ENCODE results near the gene KCTD8.

KCTD8 gene

DNA sequence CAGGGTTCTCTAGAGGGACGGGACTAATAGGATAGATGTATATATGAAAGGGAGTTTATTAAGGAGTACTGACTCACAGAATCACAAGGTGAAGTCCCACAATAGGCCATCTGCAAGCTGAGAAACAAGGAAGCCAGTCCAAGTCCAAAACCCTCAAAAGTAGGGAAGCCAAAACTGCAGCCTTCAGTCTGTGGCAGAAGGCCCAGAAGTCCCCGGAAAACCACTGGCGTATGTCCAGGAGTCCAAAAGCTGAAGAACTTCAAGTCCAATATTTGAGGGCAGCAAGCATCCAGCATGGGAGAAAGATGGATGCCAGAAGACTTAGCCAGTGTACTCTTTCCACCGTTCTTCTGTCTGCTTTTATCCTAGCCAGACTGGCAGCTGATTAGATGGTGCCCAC is 227.2 kb downstream of the KCTD8 start:
- no peak for TF ChIP-seq EZH2phosphoT487 (IDR thresholded peaks at IDR 0.05; ENCODE audit: borderline replicate concordance, low read length)
- TF ChIP-seq, protein P1, sequence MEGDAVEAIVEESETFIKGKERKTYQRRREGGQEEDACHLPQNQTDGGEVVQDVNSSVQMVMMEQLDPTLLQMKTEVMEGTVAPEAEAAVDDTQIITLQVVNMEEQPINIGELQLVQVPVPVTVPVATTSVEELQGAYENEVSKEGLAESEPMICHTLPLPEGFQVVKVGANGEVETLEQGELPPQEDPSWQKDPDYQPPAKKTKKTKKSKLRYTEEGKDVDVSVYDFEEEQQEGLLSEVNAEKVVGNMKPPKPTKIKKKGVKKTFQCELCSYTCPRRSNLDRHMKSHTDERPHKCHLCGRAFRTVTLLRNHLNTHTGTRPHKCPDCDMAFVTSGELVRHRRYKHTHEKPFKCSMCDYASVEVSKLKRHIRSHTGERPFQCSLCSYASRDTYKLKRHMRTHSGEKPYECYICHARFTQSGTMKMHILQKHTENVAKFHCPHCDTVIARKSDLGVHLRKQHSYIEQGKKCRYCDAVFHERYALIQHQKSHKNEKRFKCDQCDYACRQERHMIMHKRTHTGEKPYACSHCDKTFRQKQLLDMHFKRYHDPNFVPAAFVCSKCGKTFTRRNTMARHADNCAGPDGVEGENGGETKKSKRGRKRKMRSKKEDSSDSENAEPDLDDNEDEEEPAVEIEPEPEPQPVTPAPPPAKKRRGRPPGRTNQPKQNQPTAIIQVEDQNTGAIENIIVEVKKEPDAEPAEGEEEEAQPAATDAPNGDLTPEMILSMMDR (IDR thresholded peaks at IDR 0.05; ENCODE audit: low read depth, low read length, poor library complexity, severe bottlenecking) = no peak

DNA sequence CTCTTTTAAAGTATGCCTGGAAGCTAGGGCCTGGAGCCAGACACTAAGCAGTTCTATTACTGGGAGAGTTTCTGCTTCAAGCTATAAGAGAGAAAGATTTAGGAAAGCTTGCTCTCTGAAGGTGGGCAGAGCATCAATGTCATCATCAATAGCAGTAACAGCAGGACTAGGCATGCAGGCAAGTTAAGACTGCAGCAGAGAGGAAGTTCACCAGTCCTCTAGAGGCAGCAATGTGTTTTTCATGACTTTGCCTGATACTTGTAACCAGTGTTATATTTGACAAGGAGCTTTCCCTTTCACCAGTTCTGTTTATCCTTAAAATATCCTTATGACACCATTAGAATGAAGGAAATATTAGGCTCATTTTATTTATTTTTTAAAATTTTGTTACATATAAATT is 237.9 kb downstream of the KCTD8 start:
- Histone ChIP-seq H3K9me3 (ENCODE audit: control insufficient read depth, insufficient read depth, low read length) (no peaks in the 10 kb centered on the region), H3K36me3 (ENCODE audit: control insufficient read depth, low read length) (no peaks in the 10 kb centered on the region), H3K4me3 (ENCODE audit: low read length) (no peak overlapping the region), H4K20me1 (ENCODE audit: control insufficient read depth, insufficient read depth, low read depth, low read length) (no peaks in the 10 kb centered on the region), H3K79me2 (ENCODE audit: control insufficient read depth, low read length) (no peaks in the 10 kb centered on the region), H3K9me2 (replicated peaks; ENCODE audit: control insufficient read depth, low read length) (no peaks in the 10 kb centered on the region), H3F3A (ENCODE audit: control insufficient read depth, insufficient read depth) (no peaks in the 10 kb centered on the region), H3K27me3 (ENCODE audit: control insufficient read depth, low read length) (no peaks in the 10 kb centered on the region), H3K4me1 (ENCODE audit: control insufficient read depth, low read length) (no peaks in the 10 kb centered on the region), H3K27ac (ENCODE audit: low read depth, low read length) (no peak overlapping the region), H3K4me2 (ENCODE audit: low read length) (no peak overlapping the region)
- no peak for TF ChIP-seq EZH2phosphoT487 (IDR thresholded peaks at IDR 0.05; ENCODE audit: borderline replicate concordance, low read length)
- TF ChIP-seq, protein P1 (IDR thresholded peaks at IDR 0.05; ENCODE audit: low read depth, low read length, poor library complexity, severe bottlenecking) = no peak

More for the DNA sequence above, 227.2 kb downstream of the KCTD8 start:
- H3K27ac ChIP-seq (ENCODE audit: low read depth, low read length) = no peak overlapping the region
- H3K9me3 ChIP-seq (ENCODE audit: control insufficient read depth, insufficient read depth, low read length) = no peaks in the 10 kb centered on the region
- H3F3A ChIP-seq (ENCODE audit: control insufficient read depth, insufficient read depth) = no peaks in the 10 kb centered on the region
- H4K20me1 ChIP-seq (ENCODE audit: control insufficient read depth, insufficient read depth, low read depth, low read length) = no peaks in the 10 kb centered on the region
- H3K79me2 ChIP-seq (ENCODE audit: control insufficient read depth, low read length) = no peaks in the 10 kb centered on the region
- no peaks in the 10 kb centered on the region for H3K4me1 ChIP-seq (ENCODE audit: control insufficient read depth, low read length)
- H3K4me3 ChIP-seq (ENCODE audit: low read length) = no peak overlapping the region
- no peaks in the 10 kb centered on the region for H3K27me3 ChIP-seq (ENCODE audit: control insufficient read depth, low read length)
- H3K36me3 ChIP-seq (ENCODE audit: control insufficient read depth, low read length) = no peaks in the 10 kb centered on the region
- no peaks in the 10 kb centered on the region for H3K9me2 ChIP-seq (replicated peaks; ENCODE audit: control insufficient read depth, low read length)
- H3K4me2 ChIP-seq (ENCODE audit: low read length) = no peak overlapping the region

- no peaks in the 10 kb centered on the region for H3K9me2 ChIP-seq (replicated peaks; ENCODE audit: control insufficient read depth, low read length)
- H3K27me3 ChIP-seq (ENCODE audit: control insufficient read depth, low read length) = no peaks in the 10 kb centered on the region
- 0 out of 2 replicates have a peak, but pooled peaks cover 3% of the 10 kb centered on the region for H3K9me3 ChIP-seq (ENCODE audit: control insufficient read depth, insufficient read depth, low read length)
- no peaks in the 10 kb centered on the region for H3K4me1 ChIP-seq (ENCODE audit: control insufficient read depth, low read length)
- H3K36me3 ChIP-seq (ENCODE audit: control insufficient read depth, low read length) = no peaks in the 10 kb centered on the region
- TF ChIP-seq, protein P1 (IDR thresholded peaks at IDR 0.05; ENCODE audit: low read depth, low read length, poor library complexity, severe bottlenecking) = no peak
- TF ChIP-seq EZH2phosphoT487 (IDR thresholded peaks at IDR 0.05; ENCODE audit: borderline replicate concordance, low read length) = no peak
- H3K4me2 ChIP-seq (ENCODE audit: low read length) = no peak overlapping the region
- H3K79me2 ChIP-seq (ENCODE audit: control insufficient read depth, low read length) = no peaks in the 10 kb centered on the region
- no peak overlapping the region for H3K27ac ChIP-seq (ENCODE audit: low read depth, low read length)
- H4K20me1 ChIP-seq (ENCODE audit: control insufficient read depth, insufficient read depth, low read depth, low read length) = no peaks in the 10 kb centered on the region
- no peak overlapping the region for H3K4me3 ChIP-seq (ENCODE audit: low read length)
- no peaks in the 10 kb centered on the region for H3F3A ChIP-seq (ENCODE audit: control insufficient read depth, insufficient read depth)
Measured at GRCh38 chr4:44196796-44197195, 251.8 kb downstream of the KCTD8 start.
